Head of caudate nucleus (tissue), 42 donors: Measurements from ENCODE around the gene HMX2.
"Not testable (repeated sequence)": the region's sequence is repeated elsewhere in the genome, so short reads cannot be mapped to it uniquely, and the experiment has no call there.

ENCODE experiments used
- DNase-seq, 42 donors: peaks; one replicate each; pipeline versions ENCODE4 v3.0.0 to v3.0.0-alpha.2; 2020 to 2021; ENCODE audit warnings: mixed read lengths in 7 of 42
- intact Hi-C: fragments of 100-400 bp; cut with DNase I; formaldehyde crosslinking; loops from one replicate; pipeline ENCODE4 v1.15.0; 2022

Gene HMX2

GRCh38 chr10:123171616-123172015 is 23.7 kb downstream of the HMX2 start:
- DNase-seq, intact Hi-C loops: not testable (repeated sequence)

GRCh38 chr10:123175389-123176387 is 27.8 kb downstream of the HMX2 start:
- DNase-seq = no peak
- intact Hi-C loops = no loop called here

- not testable (repeated sequence) for DNase-seq
These were observed 30.5 kb downstream of the HMX2 start for GRCh38 chr10:123178390-123178789.

GRCh38 chr10:123180101-123181090 is 32.5 kb downstream of the HMX2 start:
- DNase-seq = no peak
- intact Hi-C loops = no loop called here

More at GRCh38 chr10:123178390-123178789, 30.5 kb downstream of the HMX2 start:
- intact Hi-C loops = not testable (repeated sequence)

GRCh38 chr10:123183724-123184123 is 35.8 kb downstream of the HMX2 start:
- intact Hi-C loops = no loop called here
- no peak for DNase-seq

GRCh38 chr10:123187781-123188180 is 39.8 kb downstream of the HMX2 start:
- intact Hi-C loops = no loop called here

GRCh38 chr10:123191886-123192285 is 44.0 kb downstream of the HMX2 start:
- intact Hi-C loops = no loop called here
- DNase-seq = no peak

More at GRCh38 chr10:123187781-123188180, 39.8 kb downstream of the HMX2 start:
- no peak for DNase-seq

- no peak for DNase-seq
- intact Hi-C loops = no loop called here
These were observed 46.1 kb downstream of the HMX2 start for GRCh38 chr10:123194056-123194455.
